Liver (tissue), 9 donors: Measurements from ENCODE around the gene CCDC91. TPM values are rescaled to one million over a fixed set of nuclear protein-coding genes. Genes with fewer than 3 reads are reported as not detected.

ENCODE experiments used
- DNase-seq: peaks from one replicate; pipeline ENCODE4 v3.0.0-alpha.2; 2017; ENCODE audit warnings: low spot score
- H3K27ac ChIP-seq, 2 donors: one replicate each; pipeline ENCODE4 v1.7.0; 2013; ENCODE audit warnings: inconsistent platforms in 2 of 2, low read length in 2 of 2, control low read depth in 1 of 2, low read depth in 1 of 2, mild to moderate bottlenecking in 1 of 2
- H3K27me3 ChIP-seq, 4 donors: one replicate each; pipeline versions ENCODE4 v1.6.1 to v1.7.0; 2013; ENCODE audit warnings: low read length in 3 of 4, inconsistent platforms in 1 of 4, mild to moderate bottlenecking in 1 of 4, moderate library complexity in 1 of 4; ENCODE audit not compliant: control insufficient read depth in 4 of 4, insufficient read depth in 4 of 4
- H3K36me3 ChIP-seq, 4 donors: one replicate each; pipeline versions ENCODE4 v1.6.1 to v1.7.0; 2013; ENCODE audit warnings: low read length in 3 of 4, mild to moderate bottlenecking in 3 of 4, low read depth in 1 of 4, moderate library complexity in 1 of 4; ENCODE audit not compliant: control insufficient read depth in 4 of 4, insufficient read depth in 3 of 4
- H3K4me1 ChIP-seq, 4 donors: one replicate each; pipeline versions ENCODE4 v1.6.1 to v1.7.0; 2013; ENCODE audit warnings: low read length in 3 of 4, mild to moderate bottlenecking in 3 of 4, moderate library complexity in 1 of 4; ENCODE audit not compliant: control insufficient read depth in 4 of 4, insufficient read depth in 4 of 4
- H3K4me3 ChIP-seq, 3 donors: one replicate each; pipeline versions ENCODE4 v1.6.1 to v1.7.0; 2013; ENCODE audit warnings: low read length in 3 of 3, control low read depth in 1 of 3, low read depth in 1 of 3, mild to moderate bottlenecking in 1 of 3
- H3K9ac ChIP-seq, 2 donors: one replicate each; pipeline ENCODE4 v1.7.0; 2013; ENCODE audit warnings: low read length in 2 of 2, mild to moderate bottlenecking in 2 of 2, moderate library complexity in 2 of 2, control low read depth in 1 of 2, low read depth in 1 of 2
- H3K9me3 ChIP-seq, 4 donors: one replicate each; pipeline versions ENCODE4 v1.6.1 to v1.7.0; 2013; ENCODE audit warnings: low read length in 3 of 4; ENCODE audit not compliant: control insufficient read depth in 4 of 4
- EGR1 ChIP-seq, 2 donors: IDR thresholded peaks; 2 replicates each; pipeline ENCODE4 v1.6.1; 2016 to 2018; ENCODE audit warnings: antibody characterized with exemption in 2 of 2, low read depth in 2 of 2
- FOXA1 ChIP-seq: IDR thresholded peaks from 2 replicates; pipeline ENCODE4 v1.6.1; 2016; ENCODE audit warnings: antibody characterized with exemption
- FOXA2 ChIP-seq: IDR thresholded peaks from 2 replicates; pipeline ENCODE4 v1.6.1; 2016; ENCODE audit warnings: antibody characterized with exemption
- GABPA ChIP-seq, 2 donors: IDR thresholded peaks in 1 of 2; conservative IDR thresholded peaks in 1 of 2; 2 replicates each; pipeline ENCODE4 v1.6.1; 2016; ENCODE audit warnings: antibody characterized with exemption in 2 of 2, mild to moderate bottlenecking in 1 of 2, moderate library complexity in 1 of 2
- HNF4A ChIP-seq, 2 donors: conservative IDR thresholded peaks; 2 replicates each; pipeline ENCODE4 v1.6.1; 2016; ENCODE audit warnings: antibody characterized with exemption in 2 of 2, mild to moderate bottlenecking in 2 of 2
- JUND ChIP-seq, 2 donors: IDR thresholded peaks; 2 replicates each; pipeline ENCODE4 v1.6.1; 2016; ENCODE audit warnings: antibody characterized with exemption in 2 of 2
- MAX ChIP-seq: IDR thresholded peaks from 2 replicates; pipeline ENCODE4 v1.6.1; 2016; ENCODE audit warnings: antibody characterized with exemption
- RAD21 ChIP-seq, 2 donors: IDR thresholded peaks; 2 replicates each; pipeline ENCODE4 v1.6.1; 2016; ENCODE audit warnings: antibody characterized with exemption in 2 of 2, mild to moderate bottlenecking in 2 of 2
- REST ChIP-seq: IDR thresholded peaks from 2 replicates; pipeline ENCODE4 v1.6.1; 2016; ENCODE audit warnings: antibody characterized with exemption, mild to moderate bottlenecking
- RXRA ChIP-seq, 2 donors: IDR thresholded peaks; 2 replicates each; pipeline ENCODE4 v1.6.1; 2017 to 2018; ENCODE audit warnings: antibody characterized with exemption in 2 of 2, mild to moderate bottlenecking in 1 of 2
- SP1 ChIP-seq: IDR thresholded peaks from 2 replicates; pipeline ENCODE4 v1.6.1; 2018; ENCODE audit warnings: antibody characterized with exemption, mild to moderate bottlenecking
- TAF1 ChIP-seq: conservative IDR thresholded peaks from 2 replicates; pipeline ENCODE4 v1.6.1; 2016; ENCODE audit warnings: antibody characterized with exemption, mild to moderate bottlenecking
- YY1 ChIP-seq: IDR thresholded peaks from 2 replicates; pipeline ENCODE4 v1.6.1; 2016; ENCODE audit warnings: antibody characterized with exemption, mild to moderate bottlenecking
- ZBTB33 ChIP-seq: IDR thresholded peaks from 2 replicates; pipeline ENCODE4 v1.6.1; 2016; ENCODE audit warnings: antibody characterized with exemption
- WGBS: extraction: QIAGEN DNeasy Blood & Tissue Kit; methylation state at CpG from one replicate; pipeline ENCODE4 v1.1.7; 2013; 5-methylcytosine and 5-hydroxymethylcytosine counted together
- polyA plus RNA-seq, 2 donors: library from polyadenylated mRNA; stranded (reverse) in 1 of 2; unstranded in 1 of 2; fragments of 200-250 nt in 1 of 2; fragments of >200 nt in 1 of 2; fragmentation: Nextera tagmentation in 1 of 2; extraction: Ambion mirVana in 1 of 2; gene quantifications; one replicate each; pipeline versions ENCODE4 v1.2.1 to v1.2.3, GENCODE V29; 2013 to 2015
- total RNA-seq, 2 donors: library from RNA; depleted of rRNA; stranded (reverse); fragments of >200 nt; gene quantifications; one replicate each; pipeline ENCODE4 v1.2.3, GENCODE V29; 2014
- donor health status: healthy.
- donor health status: healthy.
- donor health status: healthy.
- donor health status: healthy.
- donor health status: healthy.

Gene CCDC91
- total and polyA plus RNA-seq, 4 donors = 8.4 to 29.0 (median 15.1) TPM

GRCh38 chr12:28512406-28512805, 322.1 kb downstream of the CCDC91 start:
- Histone ChIP-seq H3K9ac (no peak overlapping the region), H3K4me1 (peaks cover 2 to 8% (median 3%) of the 10 kb centered on the region in 4 donors), H3K27me3 (no peaks in the 10 kb centered on the region), H3K27ac (no peak overlapping the region), H3K36me3 (no peaks in the 10 kb centered on the region), H3K9me3 (no peaks in the 10 kb centered on the region), H3K4me3 (no peak overlapping the region)
- no peak for DNase-seq
- 96% methylated on average over 6 of the region's 6 CpGs for WGBS
- TF ChIP-seq REST = no peak
- TF ChIP-seq ZBTB33 = no peak
- TF ChIP-seq YY1 = no peak
- no peak for TF ChIP-seq MAX
- no peak for TF ChIP-seq SP1
- TF ChIP-seq RAD21 (IDR thresholded peaks at IDR 0.05) = no peak

- Histone ChIP-seq H3K36me3 (no peaks in the 10 kb centered on the region), H3K27me3 (no peaks in the 10 kb centered on the region), H3K9me3 (no peaks in the 10 kb centered on the region), H3K4me1 (peaks cover 2 to 8% (median 3%) of the 10 kb centered on the region in 4 donors), H3K9ac (no peak overlapping the region), H3K4me3 (no peak overlapping the region), H3K27ac (no peak overlapping the region)
- DNase-seq = no peak
- TF ChIP-seq RAD21 (IDR thresholded peaks at IDR 0.05) = no peak
- TF ChIP-seq HNF4A (conservative IDR thresholded peaks at IDR 0.05) = no peak
- no peak for TF ChIP-seq REST
- WGBS = 97% methylated on average over 1 of the region's 1 CpG
These were observed 322.6 kb downstream of the CCDC91 start for GRCh38 chr12:28512876-28513275.

GRCh38 chr12:28513983-28514382, 323.7 kb downstream of the CCDC91 start:
- H3K4me3 ChIP-seq = no peak overlapping the region
- no peaks in the 10 kb centered on the region for H3K36me3 ChIP-seq
- H3K9ac ChIP-seq = no peak overlapping the region
- H3K4me1 ChIP-seq = peaks cover 2 to 8% (median 3%) of the 10 kb centered on the region in 4 donors
- no peaks in the 10 kb centered on the region for H3K27me3 ChIP-seq
- H3K9me3 ChIP-seq = no peaks in the 10 kb centered on the region
- no peak for DNase-seq
- H3K27ac ChIP-seq = no peak overlapping the region
- 94% methylated on average over 1 of the region's 1 CpG for WGBS
- no peak for TF ChIP-seq TAF1
- no peak for TF ChIP-seq YY1
- TF ChIP-seq ZBTB33 = no peak
- TF ChIP-seq RAD21 (IDR thresholded peaks at IDR 0.05) = no peak
- TF ChIP-seq FOXA2 = no peak
- TF ChIP-seq JUND (IDR thresholded peaks at IDR 0.05) = no peak
- no peak for TF ChIP-seq SP1
- TF ChIP-seq MAX = no peak
- TF ChIP-seq EGR1 (IDR thresholded peaks at IDR 0.05; ENCODE audit: low read depth in 2 of 2) = no peak
- no peak for TF ChIP-seq RXRA (IDR thresholded peaks at IDR 0.05)
- TF ChIP-seq GABPA (IDR thresholded peaks at IDR 0.05 in 1 of 2, conservative IDR thresholded peaks at IDR 0.05 in 1 of 2) = no peak
- TF ChIP-seq FOXA1 = no peak
